Aorta (tissue), 5 donors: ENCODE measurements around the gene ETFBKMT. TPM values are rescaled to one million over a fixed set of nuclear protein-coding genes. Genes with fewer than 3 reads are reported as not detected.
"Not testable (repeated sequence)": the region's sequence is repeated elsewhere in the genome, so short reads cannot be mapped to it uniquely, and the experiment has no call there.

Source experiments
- ATAC-seq: fragments of 200-7000 bp; cut with Tn5 transposase; one replicate; pipeline ENCODE4 v1.9.1; 2022; ENCODE audit warnings: moderate library complexity; ENCODE audit not compliant: low FRiP score
- DNase-seq, 2 donors: peaks; one replicate each; pipeline ENCODE4 v3.0.0-alpha.2; 2020
- H3K27ac ChIP-seq, 2 donors: one replicate each; pipeline ENCODE4 v1.5.1; 2013; ENCODE audit warnings: low read length in 2 of 2, mild to moderate bottlenecking in 2 of 2, moderate library complexity in 2 of 2, control low read depth in 1 of 2, inconsistent platforms in 1 of 2, low read depth in 1 of 2
- H3K27me3 ChIP-seq, 2 donors: one replicate each; pipeline ENCODE4 v1.6.1; 2013; ENCODE audit warnings: control low read depth in 1 of 2, low read length in 1 of 2, mild to moderate bottlenecking in 1 of 2, moderate library complexity in 1 of 2; ENCODE audit not compliant: insufficient read depth in 2 of 2, control insufficient read depth in 1 of 2
- H3K36me3 ChIP-seq, 2 donors: one replicate each; pipeline ENCODE4 v1.6.1; 2013; ENCODE audit warnings: control low read depth in 1 of 2, low read length in 1 of 2, mild to moderate bottlenecking in 1 of 2; ENCODE audit not compliant: insufficient read depth in 2 of 2, control insufficient read depth in 1 of 2
- H3K4me1 ChIP-seq, 2 donors: one replicate each; pipeline ENCODE4 v1.6.1; 2013; ENCODE audit warnings: low read length in 2 of 2, control low read depth in 1 of 2, mild to moderate bottlenecking in 1 of 2, moderate library complexity in 1 of 2; ENCODE audit not compliant: insufficient read depth in 2 of 2, control insufficient read depth in 1 of 2
- H3K4me3 ChIP-seq, 2 donors: one replicate each; pipeline ENCODE4 v1.5.1; 2013; ENCODE audit warnings: low read length in 2 of 2, control low read depth in 1 of 2, mild to moderate bottlenecking in 1 of 2
- H3K9me3 ChIP-seq: one replicate; pipeline ENCODE4 v1.6.1; 2013; ENCODE audit warnings: mild to moderate bottlenecking, low read length; ENCODE audit not compliant: control insufficient read depth
- WGBS, 2 donors: extraction: QIAGEN DNeasy Blood & Tissue Kit; methylation state at CpG; one replicate each; pipeline ENCODE4 v1.1.7; 2013; 5-methylcytosine and 5-hydroxymethylcytosine counted together
- intact Hi-C, 2 donors: fragments of 100-400 bp; cut with DNase I; formaldehyde crosslinking; loops; one replicate each; pipeline versions ENCODE4 v1.14.2 to v1.15.0; 2022
- polyA plus RNA-seq, 2 donors: library from polyadenylated mRNA; stranded (reverse); fragments of 200-250 nt; gene quantifications; one replicate each; pipeline ENCODE4 v1.2.3, GENCODE V29; 2013
- total RNA-seq, 2 donors: library from RNA; stranded (reverse); fragmentation: NEBNext Ultra II Directional; extraction: Animal tissue kit (Norgen Biotek cat#: 25700); gene quantifications; one replicate each; pipeline ENCODE4 v1.2.1, GENCODE V29; 2021
- donor health status: healthy with polysubstance abuse.
- donor health status: Bipolar disorder and iron deficiency.
- donor health status: DM: no; HTN: no; CAD: no.
- donor health status: DM: no; HTN: no; CAD: no.
- donor health status: DM: yes; HTN: yes; CAD: no.

The ETFBKMT gene
- total and polyA plus RNA-seq, 4 donors = 2.8 to 4.9 (median 2.9) TPM

DNA sequence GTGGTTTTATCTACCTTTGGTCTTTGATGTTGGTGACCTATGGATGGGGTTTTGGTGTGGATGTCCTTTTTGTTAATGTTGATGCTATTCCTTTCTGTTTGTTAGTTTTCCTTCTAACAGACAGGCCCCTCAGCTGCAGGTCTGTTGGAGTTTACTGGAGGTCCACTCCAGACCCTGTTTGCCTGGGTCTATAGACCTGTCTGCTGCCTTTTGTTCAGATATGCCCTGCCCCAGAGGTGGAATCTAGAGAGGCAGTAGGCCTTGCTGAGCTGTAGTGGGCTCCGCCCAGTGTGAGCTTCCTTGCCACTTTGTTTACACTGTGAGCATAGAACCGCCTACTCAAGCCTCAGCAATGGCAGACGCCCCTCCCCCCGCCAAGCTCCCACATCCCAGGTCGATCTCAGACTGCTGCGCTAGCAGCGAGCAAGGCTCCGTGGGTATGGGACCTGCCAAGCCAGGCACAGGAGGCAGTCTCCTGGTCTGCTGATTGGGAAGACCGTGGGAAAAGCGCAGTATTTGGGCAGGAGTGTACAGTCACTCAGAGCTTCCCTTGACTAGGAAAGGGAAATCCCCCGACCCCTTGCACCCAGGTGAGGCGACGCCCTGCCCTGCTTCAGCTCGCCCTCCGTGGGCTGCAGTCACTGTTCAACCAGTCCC lies 59.2 kb downstream of the ETFBKMT start:
- ATAC-seq, H3K4me3 ChIP-seq, H3K9me3 ChIP-seq, intact Hi-C loops, H3K27ac ChIP-seq, H3K36me3 ChIP-seq, H3K27me3 ChIP-seq, H3K4me1 ChIP-seq, DNase-seq: not testable (repeated sequence)
- 97 to 98% methylated on average over 15 of the region's 15 CpGs for WGBS, 2 donors

- Histone ChIP-seq H3K27me3 (no peaks in the 10 kb centered on the region), H3K4me3 (no peak overlapping the region), H3K4me1 (peaks cover 0 to 2% of the 10 kb centered on the region in 2 donors), H3K27ac (no peak overlapping the region), H3K9me3 (peaks cover 9% of the 10 kb centered on the region), H3K36me3 (peaks cover 0 to 5% of the 10 kb centered on the region in 2 donors)
- DNase-seq = no peak
- intact Hi-C loops = loop anchor here in 1 of 2 donors (10.0 kb wide), 1 partner anchor 242 kb away; no protein-coding TSS in a partner anchor
- 95 to 96% methylated on average over 2 of the region's 2 CpGs for WGBS, 2 donors
- no peak for ATAC-seq
These were observed 63.1 kb downstream of the ETFBKMT start for GRCh38 chr12:31722580-31722979.

Other genes with a start within 250 kb of the ETFBKMT start
- 10 to 100 TPM; 19.7 to 22.5 TPM for gene DENND5B, start 68.6 kb upstream of the ETFBKMT start, total RNA-seq
- gene DENND5B, start 68.6 kb upstream of the ETFBKMT start, polyA plus RNA-seq = 1 to 10 TPM; 3.1 to 5.6 TPM
- 10 to 100 TPM; 11.7 to 12.4 TPM for gene AMN1, start 69.3 kb downstream of the ETFBKMT start, total RNA-seq
- 10 to 100 TPM; 12.3 to 23.7 TPM for gene AMN1, start 69.3 kb downstream of the ETFBKMT start, polyA plus RNA-seq